CD4-positive, alpha-beta T cell treated with Interleukin-17A for 1 hour (primary cell): ENCODE data around the gene DENND2C.

Experiments
- DNase-seq: peaks from one replicate; pipeline ENCODE4 v3.0.0-alpha.2; 2020

The DENND2C gene

GRCh38 chr1:114540272-114540671 lies 129.6 kb downstream of the DENND2C start:
- no peak for DNase-seq

GRCh38 chr1:114536043-114536442 lies 133.8 kb downstream of the DENND2C start:
- no peak for DNase-seq

GRCh38 chr1:114535401-114535800 lies 134.4 kb downstream of the DENND2C start:
- DNase-seq, result no peak
